ENCODE data around the gene GJA9. TPM values are rescaled to one million over a fixed set of nuclear protein-coding genes. Genes with fewer than 3 reads are reported as not detected.

GJA9 gene
- total RNA-seq, 1 donor from 2014 or later, result not detected

GRCh38 chr1:38899560-38899959 is 18.2 kb upstream of the GJA9 start:
- intact Hi-C loops (cut with micrococcal nuclease), result no loop called here

GRCh38 chr1:38898653-38899230 is 17.4 kb upstream of the GJA9 start:
- intact Hi-C loops (cut with micrococcal nuclease), result no loop called here
- Mint-ChIP-seq H3K4me3 (no peak overlapping the region), H3K27ac (no peak overlapping the region), H3K9me3 (no peaks in the 10 kb centered on the region), H3K27me3 (ENCODE audit: insufficient read depth) (peaks cover 3% of the 10 kb centered on the region), H3K4me1 (ENCODE audit: low read depth) (no peaks in the 10 kb centered on the region), H3K36me3 (ENCODE audit: low read depth) (no peaks in the 10 kb centered on the region)
- no peak for DNase-seq (ENCODE audit: low spot score)

More at GRCh38 chr1:38899560-38899959, 18.2 kb upstream of the GJA9 start:
- Mint-ChIP-seq H3K27ac (no peak overlapping the region), H3K36me3 (ENCODE audit: low read depth) (no peaks in the 10 kb centered on the region), H3K4me1 (ENCODE audit: low read depth) (no peaks in the 10 kb centered on the region), H3K9me3 (no peaks in the 10 kb centered on the region), H3K27me3 (ENCODE audit: insufficient read depth) (peaks cover 3% of the 10 kb centered on the region), H3K4me3 (no peak overlapping the region)
- DNase-seq (ENCODE audit: low spot score), result no peak

GRCh38 chr1:38896169-38896568 is 14.8 kb upstream of the GJA9 start:
- no peaks in the 10 kb centered on the region for H3K4me1 Mint-ChIP-seq (ENCODE audit: low read depth)
- H3K4me3 Mint-ChIP-seq, result no peak overlapping the region
- no peak for DNase-seq (ENCODE audit: low spot score)
- intact Hi-C loops (cut with micrococcal nuclease), result no loop called here
- no peak overlapping the region for H3K27ac Mint-ChIP-seq
- H3K27me3 Mint-ChIP-seq (ENCODE audit: insufficient read depth), result peaks cover 3% of the 10 kb centered on the region
- no peaks in the 10 kb centered on the region for H3K36me3 Mint-ChIP-seq (ENCODE audit: low read depth)
- no peaks in the 10 kb centered on the region for H3K9me3 Mint-ChIP-seq

- Mint-ChIP-seq H3K27me3 (ENCODE audit: insufficient read depth) (peaks cover 10% of the 10 kb centered on the region), H3K9me3 (no peaks in the 10 kb centered on the region), H3K4me3 (no peak overlapping the region), H3K4me1 (ENCODE audit: low read depth) (no peaks in the 10 kb centered on the region), H3K27ac (no peak overlapping the region), H3K36me3 (ENCODE audit: low read depth) (no peaks in the 10 kb centered on the region)
- no peak for DNase-seq (ENCODE audit: low spot score)
- intact Hi-C loops (cut with micrococcal nuclease), result no loop called here
Measured at GRCh38 chr1:38892976-38893375, 11.6 kb upstream of the GJA9 start.

- Mint-ChIP-seq H3K27me3 (ENCODE audit: insufficient read depth) (peaks cover 16% of the 10 kb centered on the region), H3K4me1 (ENCODE audit: low read depth) (no peaks in the 10 kb centered on the region), H3K9me3 (no peaks in the 10 kb centered on the region), H3K4me3 (no peak overlapping the region), H3K36me3 (ENCODE audit: low read depth) (no peaks in the 10 kb centered on the region), H3K27ac (no peak overlapping the region)
- intact Hi-C loops (cut with micrococcal nuclease), result no loop called here
- no peak for DNase-seq (ENCODE audit: low spot score)
Measured at GRCh38 chr1:38891753-38892152, 10.4 kb upstream of the GJA9 start.

GRCh38 chr1:38889589-38889988 is 8.2 kb upstream of the GJA9 start:
- H3K4me1 Mint-ChIP-seq (ENCODE audit: low read depth), result no peaks in the 10 kb centered on the region
- intact Hi-C loops (cut with micrococcal nuclease), result no loop called here
- no peak for DNase-seq (ENCODE audit: low spot score)
- H3K27me3 Mint-ChIP-seq (ENCODE audit: insufficient read depth), result peaks cover 18% of the 10 kb centered on the region
- H3K9me3 Mint-ChIP-seq, result no peaks in the 10 kb centered on the region
- no peak overlapping the region for H3K27ac Mint-ChIP-seq
- no peaks in the 10 kb centered on the region for H3K36me3 Mint-ChIP-seq (ENCODE audit: low read depth)
- no peak overlapping the region for H3K4me3 Mint-ChIP-seq

- DNase-seq (ENCODE audit: low spot score), result no peak
- H3K27me3 Mint-ChIP-seq (ENCODE audit: insufficient read depth), result peaks cover 18% of the 10 kb centered on the region
- H3K9me3 Mint-ChIP-seq, result no peaks in the 10 kb centered on the region
- H3K4me1 Mint-ChIP-seq (ENCODE audit: low read depth), result no peaks in the 10 kb centered on the region
- intact Hi-C loops (cut with micrococcal nuclease), result no loop called here
- no peaks in the 10 kb centered on the region for H3K36me3 Mint-ChIP-seq (ENCODE audit: low read depth)
- H3K4me3 Mint-ChIP-seq, result no peak overlapping the region
- H3K27ac Mint-ChIP-seq, result no peak overlapping the region
Measured at GRCh38 chr1:38888423-38889333, 7.3 kb upstream of the GJA9 start.

GRCh38 chr1:38885092-38885491 is 3.7 kb upstream of the GJA9 start:
- intact Hi-C loops (cut with micrococcal nuclease), result no loop called here
- no peaks in the 10 kb centered on the region for H3K9me3 Mint-ChIP-seq
- no peaks in the 10 kb centered on the region for H3K36me3 Mint-ChIP-seq (ENCODE audit: low read depth)
- no peak for DNase-seq (ENCODE audit: low spot score)
- H3K27me3 Mint-ChIP-seq (ENCODE audit: insufficient read depth), result peaks cover 25% of the 10 kb centered on the region
- H3K4me3 Mint-ChIP-seq, result no peak overlapping the region
- H3K27ac Mint-ChIP-seq, result no peak overlapping the region
- H3K4me1 Mint-ChIP-seq (ENCODE audit: low read depth), result no peaks in the 10 kb centered on the region

GRCh38 chr1:38875811-38876210 is 5.6 kb downstream of the GJA9 start:
- Mint-ChIP-seq H3K4me3 (no peak overlapping the region), H3K27me3 (ENCODE audit: insufficient read depth) (no peaks in the 10 kb centered on the region), H3K36me3 (ENCODE audit: low read depth) (peaks cover 3% of the 10 kb centered on the region), H3K27ac (no peak overlapping the region), H3K4me1 (ENCODE audit: low read depth) (peaks cover 23% of the 10 kb centered on the region), H3K9me3 (no peaks in the 10 kb centered on the region)
- no peak for DNase-seq (ENCODE audit: low spot score)
- intact Hi-C loops (cut with micrococcal nuclease), result loop anchor here (10.0 kb wide), 1 partner anchor 1401 kb away; the partner anchor contains the start of gene ZC3H12A

- intact Hi-C loops (cut with micrococcal nuclease), result loop anchor here (1.0 to 10.0 kb wide), 8 partner anchors 14 to 1398 kb away; partner anchors contain the start of genes AKIRIN1, BMP8A, C1orf122 and CDCA8
- peak within 1 kb of the TSS; percentile 79 for H3K27ac Mint-ChIP-seq
- peak; percentile 98 for DNase-seq (ENCODE audit: low spot score)
- peaks cover 23% of the 10 kb centered on the region for H3K4me1 Mint-ChIP-seq (ENCODE audit: low read depth)
- H3K27me3 Mint-ChIP-seq (ENCODE audit: insufficient read depth), result no peaks in the 10 kb centered on the region
- H3K9me3 Mint-ChIP-seq, result no peaks in the 10 kb centered on the region
- H3K36me3 Mint-ChIP-seq (ENCODE audit: low read depth), result peaks cover 7% of the 10 kb centered on the region
- peak within 1 kb of the TSS; percentile 87 for H3K4me3 Mint-ChIP-seq
Measured at GRCh38 chr1:38873027-38873969, 8.1 kb downstream of the GJA9 start, which contains the start of gene MYCBP. Gene MYCBP, minus strand, starts transcription at chr1:38873348. Its CDS starts 43 bp downstream, at chr1:38873305.

GRCh38 chr1:38872401-38873026 is 8.9 kb downstream of the GJA9 start:
- no peaks in the 10 kb centered on the region for H3K9me3 Mint-ChIP-seq
- no peak for DNase-seq (ENCODE audit: low spot score)
- no peaks in the 10 kb centered on the region for H3K27me3 Mint-ChIP-seq (ENCODE audit: insufficient read depth)
- peak overlapping the region; percentile 79 for H3K27ac Mint-ChIP-seq
- peaks cover 23% of the 10 kb centered on the region for H3K4me1 Mint-ChIP-seq (ENCODE audit: low read depth)
- intact Hi-C loops (cut with micrococcal nuclease), result loop anchor here (1.0 to 10.0 kb wide), 8 partner anchors 13 to 1398 kb away; partner anchors contain the start of genes AKIRIN1, BMP8A, C1orf122 and CDCA8
- H3K36me3 Mint-ChIP-seq (ENCODE audit: low read depth), result peaks cover 10% of the 10 kb centered on the region
- peak overlapping the region; percentile 87 for H3K4me3 Mint-ChIP-seq

- Mint-ChIP-seq H3K9me3 (no peaks in the 10 kb centered on the region), H3K27ac (no peak overlapping the region), H3K27me3 (ENCODE audit: insufficient read depth) (no peaks in the 10 kb centered on the region), H3K4me3 (peak overlapping the region; percentile 87), H3K4me1 (ENCODE audit: low read depth) (peaks cover 23% of the 10 kb centered on the region), H3K36me3 (ENCODE audit: low read depth) (peaks cover 10% of the 10 kb centered on the region)
- no peak for DNase-seq (ENCODE audit: low spot score)
- intact Hi-C loops (cut with micrococcal nuclease), result loop anchor here (5.0 to 10.0 kb wide), 2 partner anchors 621 to 1396 kb away; partner anchors contain the start of genes BMP8A and ZC3H12A
Measured at GRCh38 chr1:38870996-38871395, 10.4 kb downstream of the GJA9 start.
